ENCODE data around the gene DZIP3. TPM values are rescaled to one million over a fixed set of nuclear protein-coding genes. Genes with fewer than 3 reads are reported as not detected.

Gene DZIP3
- total RNA-seq, 2 donors from 2014 or later: 7.6 to 16.1 TPM

DNA sequence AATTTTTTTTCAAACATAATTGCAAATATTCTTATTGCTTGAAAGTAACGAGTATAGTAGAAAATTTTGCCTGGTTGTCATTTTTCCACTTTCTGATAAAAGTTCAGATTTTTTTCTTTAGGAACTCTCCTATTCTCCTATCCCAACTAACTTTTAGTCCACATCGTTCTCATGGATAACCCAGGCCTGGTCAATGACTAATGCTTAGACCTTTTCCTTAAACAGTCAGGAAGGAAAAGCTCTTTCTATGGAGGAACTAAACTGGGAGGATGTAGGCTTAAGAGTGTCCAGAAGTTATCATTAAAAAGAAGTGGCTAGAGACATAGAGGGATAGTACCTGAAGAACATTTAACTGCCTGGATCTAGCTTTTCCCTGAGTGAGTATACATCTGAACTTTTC, 27.0 kb upstream of the DZIP3 start:
- Histone ChIP-seq H3K27me3 (no peaks in the 10 kb centered on the region), H3K36me3 (no peaks in the 10 kb centered on the region), H3K27ac (no peak overlapping the region), H3K4me1 (no peaks in the 10 kb centered on the region), H3K4me3 (no peak overlapping the region), H3K9me3 (no peaks in the 10 kb centered on the region)
- TF ChIP-seq, protein P1, sequence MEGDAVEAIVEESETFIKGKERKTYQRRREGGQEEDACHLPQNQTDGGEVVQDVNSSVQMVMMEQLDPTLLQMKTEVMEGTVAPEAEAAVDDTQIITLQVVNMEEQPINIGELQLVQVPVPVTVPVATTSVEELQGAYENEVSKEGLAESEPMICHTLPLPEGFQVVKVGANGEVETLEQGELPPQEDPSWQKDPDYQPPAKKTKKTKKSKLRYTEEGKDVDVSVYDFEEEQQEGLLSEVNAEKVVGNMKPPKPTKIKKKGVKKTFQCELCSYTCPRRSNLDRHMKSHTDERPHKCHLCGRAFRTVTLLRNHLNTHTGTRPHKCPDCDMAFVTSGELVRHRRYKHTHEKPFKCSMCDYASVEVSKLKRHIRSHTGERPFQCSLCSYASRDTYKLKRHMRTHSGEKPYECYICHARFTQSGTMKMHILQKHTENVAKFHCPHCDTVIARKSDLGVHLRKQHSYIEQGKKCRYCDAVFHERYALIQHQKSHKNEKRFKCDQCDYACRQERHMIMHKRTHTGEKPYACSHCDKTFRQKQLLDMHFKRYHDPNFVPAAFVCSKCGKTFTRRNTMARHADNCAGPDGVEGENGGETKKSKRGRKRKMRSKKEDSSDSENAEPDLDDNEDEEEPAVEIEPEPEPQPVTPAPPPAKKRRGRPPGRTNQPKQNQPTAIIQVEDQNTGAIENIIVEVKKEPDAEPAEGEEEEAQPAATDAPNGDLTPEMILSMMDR (IDR thresholded peaks at IDR 0.05): no peak
- DNase-seq (ENCODE audit: low spot score): no peak

DNA sequence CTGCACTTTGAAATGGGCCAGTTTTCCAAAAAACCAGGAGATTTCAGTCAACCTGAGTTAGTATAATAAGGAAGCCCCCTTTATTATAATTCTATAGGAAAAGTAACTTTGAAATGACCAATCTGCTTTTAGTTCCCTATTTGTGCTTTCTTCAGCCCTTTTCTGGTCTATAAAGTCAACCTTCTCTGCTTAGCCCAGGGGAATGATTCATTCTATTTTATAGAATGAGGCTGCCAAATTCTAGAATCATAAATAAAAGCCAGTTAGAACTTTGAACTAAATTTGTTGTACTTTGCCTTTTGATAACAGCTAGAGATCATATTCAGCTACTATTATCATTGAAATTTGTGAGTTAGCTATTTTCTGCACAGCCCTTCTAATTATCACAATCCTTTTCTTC, 25.0 kb upstream of the DZIP3 start:
- H3K9me3 ChIP-seq: no peaks in the 10 kb centered on the region
- no peak overlapping the region for H3K4me3 ChIP-seq
- no peaks in the 10 kb centered on the region for H3K27me3 ChIP-seq
- DNase-seq (ENCODE audit: low spot score): no peak
- TF ChIP-seq, protein P1 (IDR thresholded peaks at IDR 0.05): no peak
- no peak overlapping the region for H3K27ac ChIP-seq
- no peaks in the 10 kb centered on the region for H3K36me3 ChIP-seq
- H3K4me1 ChIP-seq: no peaks in the 10 kb centered on the region

DNA sequence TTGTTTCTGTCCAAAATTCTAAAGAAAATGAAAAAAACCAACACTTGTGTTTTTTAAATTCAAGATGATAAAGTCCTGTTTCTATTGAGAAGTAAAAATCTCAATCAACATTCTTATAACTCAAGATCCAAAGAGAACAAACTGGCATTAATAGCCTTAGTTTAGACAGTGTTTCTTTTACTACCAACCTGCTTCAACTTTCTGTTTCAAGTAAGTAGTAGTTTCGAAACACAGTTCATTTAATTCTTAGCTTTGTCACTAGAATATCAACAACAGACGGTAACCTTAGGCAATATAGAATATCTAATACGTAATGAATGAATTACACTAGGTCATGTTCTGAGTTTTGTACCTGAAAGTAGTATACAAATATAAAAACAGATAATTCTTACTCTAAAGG, 24.0 kb upstream of the DZIP3 start:
- no peak overlapping the region for H3K4me3 ChIP-seq
- no peaks in the 10 kb centered on the region for H3K9me3 ChIP-seq
- TF ChIP-seq, protein P1 (IDR thresholded peaks at IDR 0.05): no peak
- H3K27me3 ChIP-seq: no peaks in the 10 kb centered on the region
- no peaks in the 10 kb centered on the region for H3K4me1 ChIP-seq
- H3K36me3 ChIP-seq: no peaks in the 10 kb centered on the region
- no peak overlapping the region for H3K27ac ChIP-seq
- no peak for DNase-seq (ENCODE audit: low spot score)

DNA sequence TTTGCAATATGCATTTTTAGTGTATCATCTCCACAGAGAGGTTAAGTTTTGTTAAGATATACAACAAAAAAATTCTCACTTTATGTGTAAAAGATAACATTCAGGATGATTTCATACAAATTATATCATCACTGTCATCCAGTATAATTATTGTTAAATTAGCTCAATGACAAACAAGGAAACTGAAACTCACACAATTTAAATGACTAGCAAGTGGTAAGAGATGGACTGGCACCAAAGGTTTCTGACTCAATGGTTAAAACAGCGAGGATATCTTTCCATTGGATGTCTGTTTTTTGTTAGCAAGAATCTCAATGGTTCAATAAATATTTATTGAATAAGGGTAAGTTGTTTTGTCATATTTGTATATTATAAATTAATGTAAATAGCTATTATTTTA, 22.9 kb upstream of the DZIP3 start:
- no peaks in the 10 kb centered on the region for H3K27me3 ChIP-seq
- H3K36me3 ChIP-seq: no peaks in the 10 kb centered on the region
- no peaks in the 10 kb centered on the region for H3K4me1 ChIP-seq
- TF ChIP-seq, protein P1 (IDR thresholded peaks at IDR 0.05): no peak
- DNase-seq (ENCODE audit: low spot score): no peak
- no peaks in the 10 kb centered on the region for H3K9me3 ChIP-seq
- no peak overlapping the region for H3K4me3 ChIP-seq
- H3K27ac ChIP-seq: no peak overlapping the region

DNA sequence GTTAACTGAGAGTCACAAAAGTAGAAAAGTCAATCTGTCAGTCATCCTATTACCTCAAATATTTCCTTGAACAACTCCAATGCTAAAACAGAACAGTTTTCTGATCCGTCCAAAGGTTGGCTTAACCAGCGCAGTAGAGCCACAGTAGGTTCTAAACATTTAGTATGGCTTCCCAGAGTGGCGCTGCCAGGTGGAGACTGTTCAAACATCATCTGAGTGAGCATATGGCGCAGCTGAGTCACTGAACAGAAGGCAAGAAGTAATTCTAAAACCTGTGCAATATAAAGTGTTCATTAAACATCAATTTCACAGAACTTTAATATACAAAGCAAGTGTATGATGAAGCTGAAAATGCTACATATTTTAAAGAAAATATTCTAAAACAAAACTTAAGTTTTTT, 20.2 kb upstream of the DZIP3 start:
- TF ChIP-seq, protein P1 (IDR thresholded peaks at IDR 0.05): no peak
- no peak for DNase-seq (ENCODE audit: low spot score)
- Histone ChIP-seq H3K27me3 (no peaks in the 10 kb centered on the region), H3K4me3 (no peak overlapping the region), H3K4me1 (no peaks in the 10 kb centered on the region), H3K27ac (no peak overlapping the region), H3K9me3 (no peaks in the 10 kb centered on the region), H3K36me3 (no peaks in the 10 kb centered on the region)

DNA sequence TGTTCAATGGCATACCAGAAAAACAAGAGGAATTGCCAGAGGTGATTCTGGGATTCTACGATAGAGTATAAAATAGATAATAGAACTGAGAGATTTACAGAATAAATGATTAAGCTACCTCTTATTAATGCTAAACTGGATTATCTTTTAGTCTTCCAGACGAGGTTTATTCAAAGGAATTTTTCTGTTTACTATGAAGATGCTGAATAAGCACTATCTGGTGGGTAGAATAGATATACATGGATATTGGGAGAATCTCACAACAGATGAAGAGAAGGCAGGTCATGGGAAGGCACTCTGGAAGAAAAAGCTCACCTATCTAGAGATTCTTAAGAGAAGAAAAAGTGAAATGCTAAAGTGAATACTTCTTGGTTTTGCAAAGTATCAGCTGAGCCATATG, 11.5 kb upstream of the DZIP3 start:
- Histone ChIP-seq H3K9me3 (no peaks in the 10 kb centered on the region), H3K4me1 (no peaks in the 10 kb centered on the region), H3K4me3 (no peak overlapping the region), H3K36me3 (no peaks in the 10 kb centered on the region), H3K27ac (no peak overlapping the region), H3K27me3 (no peaks in the 10 kb centered on the region)
- no peak for DNase-seq (ENCODE audit: low spot score)
- TF ChIP-seq, protein P1 (IDR thresholded peaks at IDR 0.05): no peak

All from right atrium auricular region (tissue), 2 donors.